SW480 (cell line): Measurements from ENCODE around the gene SH3PXD2B.
"Not testable (repeated sequence)": the region's sequence is repeated elsewhere in the genome, so short reads cannot be mapped to it uniquely, and the experiment has no call there.

Source experiments
- DNase-seq: peaks from one replicate; pipeline ENCODE4 v3.0.0-alpha.2; 2016; ENCODE audit warnings: low spot score

SH3PXD2B gene

GRCh38 chr5:172294831-172295230, 159.5 kb downstream of the SH3PXD2B start:
- DNase-seq = no peak

GRCh38 chr5:172293745-172294342, 160.5 kb downstream of the SH3PXD2B start:
- no peak for DNase-seq

GRCh38 chr5:172293054-172293744, 161.1 kb downstream of the SH3PXD2B start:
- DNase-seq = peak; percentile 76

- DNase-seq = not testable (repeated sequence)
These were observed 162.5 kb downstream of the SH3PXD2B start for GRCh38 chr5:172291837-172292236.

GRCh38 chr5:172288465-172288864, 165.9 kb downstream of the SH3PXD2B start:
- no peak for DNase-seq

- DNase-seq = not testable (repeated sequence)
These were observed 167.2 kb downstream of the SH3PXD2B start for GRCh38 chr5:172287140-172287539.

- no peak for DNase-seq
These were observed 168.8 kb downstream of the SH3PXD2B start for GRCh38 chr5:172285226-172286143.

GRCh38 chr5:172284611-172284980, 169.7 kb downstream of the SH3PXD2B start:
- no peak for DNase-seq

- DNase-seq = peak; percentile 71
These were observed 170.3 kb downstream of the SH3PXD2B start for GRCh38 chr5:172283862-172284610.

- peak; percentile 82 for DNase-seq
These were observed 171.1 kb downstream of the SH3PXD2B start, which contains the start of gene UBTD2 for GRCh38 chr5:172283020-172283861. UBTD2 (minus strand) TSS chr5:172283764; CDS start chr5:172283665, 99 bp downstream.

- no peak for DNase-seq
These were observed 171.9 kb downstream of the SH3PXD2B start for GRCh38 chr5:172282272-172283019.

- DNase-seq = no peak
These were observed 173.0 kb downstream of the SH3PXD2B start for GRCh38 chr5:172281346-172281745.

GRCh38 chr5:172280929-172281328, 173.4 kb downstream of the SH3PXD2B start:
- DNase-seq = no peak

- no peak for DNase-seq
These were observed 174.0 kb downstream of the SH3PXD2B start for GRCh38 chr5:172280317-172280716.

GRCh38 chr5:172278356-172278755, 176.0 kb downstream of the SH3PXD2B start:
- no peak for DNase-seq

- peak; percentile 41 for DNase-seq
These were observed 178.1 kb downstream of the SH3PXD2B start for GRCh38 chr5:172276214-172276613.
